Measurements from ENCODE around the gene MFSD6.
"Not testable (repeated sequence)": the region's sequence is repeated elsewhere in the genome, so short reads cannot be mapped to it uniquely, and the experiment has no call there.

The MFSD6 gene

DNA sequence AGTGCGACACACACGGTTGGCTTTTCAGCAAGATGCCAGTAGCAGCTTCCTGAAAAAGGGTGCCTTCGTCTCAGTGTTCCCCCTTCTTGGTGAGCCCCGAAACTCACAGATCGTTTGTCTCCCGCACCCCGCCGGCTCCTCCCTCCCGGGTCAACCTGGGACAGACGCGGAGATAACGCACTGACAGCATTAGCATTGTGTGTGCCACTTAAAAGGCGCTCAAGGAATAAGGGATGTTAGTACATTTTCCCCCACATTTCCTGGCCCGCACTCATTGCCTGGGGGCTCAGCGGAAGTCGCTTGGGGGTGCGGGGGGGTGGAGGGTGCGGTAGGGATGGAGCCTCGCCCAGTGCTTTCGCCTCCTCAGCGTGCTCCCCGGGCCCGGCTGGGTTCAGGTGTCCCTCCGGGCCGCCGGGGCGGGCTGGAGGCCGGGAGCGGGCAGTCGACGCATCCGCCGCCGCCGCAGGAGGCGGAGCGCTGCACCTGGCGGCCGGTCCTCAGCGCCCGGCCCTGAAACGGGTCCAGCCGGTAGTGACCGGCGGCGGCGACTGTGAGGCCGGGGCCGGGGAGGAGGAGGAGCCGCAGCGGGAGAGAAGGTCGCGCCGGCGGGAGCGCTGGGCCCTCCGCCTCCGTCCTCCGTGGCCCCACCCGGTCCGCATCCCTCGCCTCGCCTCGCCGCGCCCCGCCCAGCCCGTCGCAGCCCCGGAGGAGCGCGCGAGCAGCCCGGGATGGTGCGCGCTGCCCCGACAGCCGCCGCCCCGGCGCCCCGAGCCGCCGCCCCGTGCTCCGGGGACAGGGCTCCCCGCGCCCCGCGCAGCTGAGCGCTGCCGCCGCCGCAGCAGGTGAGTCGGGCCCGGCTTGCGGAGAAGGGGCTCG, at the start of gene MFSD6:
TSS of gene MFSD6 (plus strand) at position 694 of the 876 bp plus-strand sequence. CDS start 27,675 bp downstream, outside the sequence.
- peak; percentile 39 to 46 for DNase-seq (ENCODE audit: low read depth in 2 of 2)

DNA sequence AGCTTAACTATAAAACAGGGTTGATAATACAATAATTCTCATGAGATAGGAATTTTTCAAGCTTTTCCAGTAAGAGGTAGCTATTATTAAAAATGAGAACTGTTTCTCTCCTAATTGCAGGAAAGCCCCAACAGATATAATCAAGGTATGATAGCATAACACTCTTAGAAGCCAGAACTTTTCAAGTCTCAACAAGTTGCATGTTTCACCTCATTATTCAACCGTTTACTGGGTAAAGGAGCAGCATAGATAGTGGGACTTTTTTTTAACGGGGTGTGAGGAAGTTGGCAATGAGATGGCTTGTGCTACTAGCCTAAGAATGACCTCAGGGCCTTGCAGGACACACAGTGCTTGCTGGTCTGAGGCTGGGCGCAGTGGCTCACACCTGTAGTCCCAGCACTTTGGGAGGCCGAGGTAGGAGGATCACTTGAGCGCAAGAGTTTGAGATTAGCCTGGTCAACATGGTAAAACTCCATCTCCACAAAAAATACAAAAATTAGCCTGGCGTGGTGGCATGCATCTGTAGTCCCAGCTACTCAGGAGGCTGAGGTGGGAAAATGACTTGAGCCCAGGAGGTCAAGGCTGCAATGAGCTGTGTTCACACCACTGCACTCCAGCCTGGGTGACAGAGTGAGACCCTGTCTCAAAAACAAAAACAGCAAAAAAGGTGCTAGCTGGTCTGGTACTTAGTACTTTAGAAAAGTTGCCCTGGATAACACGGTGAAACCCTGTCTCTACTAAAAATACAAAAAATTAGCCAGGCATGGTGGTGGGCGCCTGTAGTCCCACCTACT, 49.3 kb upstream of the MFSD6 start:
- not testable (repeated sequence) for DNase-seq (ENCODE audit: low read depth in 2 of 2)

DNA sequence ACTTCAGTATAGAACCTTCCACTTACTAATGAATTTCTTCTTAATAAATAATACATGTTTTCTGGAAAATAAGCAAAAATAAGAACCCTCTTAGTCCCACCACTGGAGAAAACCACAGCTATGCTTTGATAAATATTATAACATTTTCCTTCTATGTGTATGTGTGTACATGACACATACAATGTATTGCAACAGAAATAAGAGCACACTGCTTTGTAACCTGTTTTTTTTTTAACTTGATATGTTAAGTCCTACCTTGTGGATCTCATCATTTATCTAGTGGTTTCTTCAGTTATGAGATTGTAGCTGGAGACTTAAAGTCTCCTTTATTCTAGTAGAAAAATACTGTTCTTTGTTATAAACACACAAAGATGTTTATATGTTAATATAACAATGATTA, 47.6 kb upstream of the MFSD6 start:
- no peak for DNase-seq (ENCODE audit: low read depth in 2 of 2)

DNA sequence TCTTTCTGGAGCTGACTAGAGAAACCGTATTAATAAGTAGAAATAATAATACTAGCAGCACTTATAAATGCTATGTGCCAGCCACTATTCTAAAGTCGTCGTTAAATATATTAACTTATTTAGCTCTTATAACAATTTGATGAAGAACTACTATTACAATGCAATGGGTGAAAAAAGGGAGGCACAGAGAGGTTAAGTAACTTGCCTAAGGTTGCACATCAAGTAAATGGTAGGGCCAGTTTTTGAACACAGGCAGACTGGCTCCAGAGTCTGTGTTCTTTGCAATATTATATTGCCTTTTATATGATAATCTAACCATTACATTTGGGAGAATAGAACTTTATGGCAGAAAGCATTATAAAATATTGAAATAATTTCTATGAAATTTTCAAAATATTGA, 47.2 kb upstream of the MFSD6 start:
- DNase-seq (ENCODE audit: low read depth in 2 of 2): no peak

DNA sequence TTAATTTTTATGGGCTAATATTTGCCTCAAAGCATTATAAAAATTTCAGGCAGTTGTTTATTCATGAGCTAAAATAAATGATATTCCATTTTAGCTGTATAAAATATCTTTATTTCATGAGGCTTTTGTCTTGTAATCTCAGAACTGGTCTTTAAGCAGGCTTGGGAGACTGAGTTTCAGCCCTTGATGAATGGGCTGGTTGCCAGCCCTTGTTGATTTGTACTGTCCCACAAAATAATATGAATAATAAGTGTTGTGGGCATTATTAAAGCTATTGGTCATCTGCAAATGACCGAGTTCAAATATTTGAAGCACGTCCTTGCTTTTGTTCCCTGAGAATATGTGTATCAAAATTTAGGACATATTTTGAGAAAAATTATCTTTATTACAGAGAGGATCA, 46.6 kb upstream of the MFSD6 start:
- DNase-seq (ENCODE audit: low read depth in 2 of 2): no peak

DNA sequence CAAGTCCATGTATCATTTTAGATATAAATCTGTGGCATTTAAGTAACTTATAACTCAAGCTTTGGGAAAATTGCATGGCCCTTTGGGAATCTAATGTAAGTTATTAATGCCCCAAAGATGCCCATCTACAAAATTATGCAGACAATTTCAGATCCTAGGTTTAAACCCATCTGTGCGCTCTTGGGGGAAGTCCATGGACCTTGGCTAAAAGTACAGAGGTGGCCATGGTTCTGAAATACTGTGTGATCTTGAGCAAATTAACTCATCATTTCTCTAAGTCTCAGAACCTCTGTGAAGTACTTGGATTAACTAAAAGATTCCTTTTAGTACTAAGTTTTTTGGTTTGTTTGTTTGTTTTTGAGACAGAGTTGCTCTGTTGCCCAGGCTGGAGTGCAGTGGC, 45.3 kb upstream of the MFSD6 start:
- no peak for DNase-seq (ENCODE audit: low read depth in 2 of 2)

DNA sequence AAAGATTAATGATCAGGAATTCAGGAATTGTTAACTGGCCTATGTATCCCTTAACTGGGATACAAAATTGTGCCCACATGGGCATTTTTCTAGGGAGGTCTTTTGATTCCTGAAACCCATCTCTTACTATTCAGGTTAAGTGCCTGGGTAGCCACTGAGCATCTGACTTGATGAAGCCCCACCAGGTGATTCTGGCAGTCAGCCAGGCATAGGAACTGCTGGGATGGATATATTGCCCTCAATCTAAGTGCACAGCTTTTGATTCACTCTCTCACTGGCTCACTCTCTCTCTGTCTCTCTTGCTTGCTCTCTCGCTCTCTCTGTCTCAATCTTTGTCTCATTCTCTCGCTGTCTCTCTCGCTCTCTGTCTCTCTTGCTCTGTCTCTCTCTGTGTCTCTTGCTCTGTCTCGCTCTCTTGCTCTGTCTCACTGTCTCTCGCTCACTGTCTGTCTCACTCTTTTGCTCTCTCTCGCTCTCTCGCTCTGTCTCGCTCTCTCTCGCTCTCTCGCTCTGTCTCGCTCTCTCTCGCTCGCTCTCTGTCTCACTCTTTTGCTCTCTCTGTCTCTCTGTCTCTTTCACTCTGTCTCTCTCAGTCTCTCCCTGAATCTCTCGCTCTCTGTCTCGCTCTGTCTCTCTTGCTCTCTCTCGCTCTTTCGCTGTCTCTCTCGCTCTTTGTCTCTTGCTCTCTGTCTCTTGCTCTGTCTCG, 42.5 kb upstream of the MFSD6 start:
- DNase-seq (ENCODE audit: low read depth in 2 of 2): no peak

DNA sequence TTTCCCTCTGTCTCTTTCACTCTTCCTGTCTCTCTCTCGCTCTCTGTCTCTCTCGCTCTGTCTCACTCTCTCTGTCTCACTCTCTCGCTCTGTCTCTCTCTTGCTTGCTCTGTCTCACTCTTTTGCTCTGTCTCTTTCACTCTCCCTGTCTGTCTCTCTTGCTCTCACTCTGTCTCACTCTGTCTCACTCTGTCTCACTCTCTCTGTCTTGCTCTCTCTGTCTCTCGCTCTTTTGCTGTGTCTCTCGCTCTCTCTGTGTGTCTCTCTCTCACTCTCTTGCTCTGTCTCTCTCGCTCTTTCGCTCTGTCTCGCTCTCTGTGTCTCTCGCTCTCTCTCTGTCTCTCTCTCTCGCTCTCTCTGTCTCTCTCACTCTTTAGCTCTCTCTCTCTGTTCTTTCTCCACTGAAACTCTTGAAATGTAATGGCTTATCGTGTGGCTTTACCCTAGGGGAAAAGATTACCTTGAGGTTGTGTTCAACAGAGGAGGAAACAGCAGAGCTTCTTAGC, 41.9 kb upstream of the MFSD6 start:
- DNase-seq (ENCODE audit: low read depth in 2 of 2): no peak

DNA sequence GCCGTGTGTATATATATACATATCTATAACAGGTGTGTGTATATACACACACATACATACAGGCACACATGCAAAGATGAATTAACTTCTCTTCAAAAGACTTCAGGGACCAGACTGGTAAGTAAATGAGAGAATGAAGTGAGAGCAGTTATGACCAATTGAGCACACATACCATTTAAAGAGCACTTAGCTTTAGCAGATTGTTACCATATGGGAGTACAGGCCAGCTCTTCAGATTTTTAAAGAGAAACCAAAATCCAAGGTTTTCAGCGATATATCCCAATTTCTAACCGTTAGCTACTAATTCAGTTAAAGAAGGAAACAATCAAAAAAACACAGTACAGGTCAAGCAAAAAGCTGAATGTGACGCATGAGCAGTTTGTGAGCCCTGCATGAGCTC, 41.1 kb upstream of the MFSD6 start:
- DNase-seq (ENCODE audit: low read depth in 2 of 2): no peak

DNA sequence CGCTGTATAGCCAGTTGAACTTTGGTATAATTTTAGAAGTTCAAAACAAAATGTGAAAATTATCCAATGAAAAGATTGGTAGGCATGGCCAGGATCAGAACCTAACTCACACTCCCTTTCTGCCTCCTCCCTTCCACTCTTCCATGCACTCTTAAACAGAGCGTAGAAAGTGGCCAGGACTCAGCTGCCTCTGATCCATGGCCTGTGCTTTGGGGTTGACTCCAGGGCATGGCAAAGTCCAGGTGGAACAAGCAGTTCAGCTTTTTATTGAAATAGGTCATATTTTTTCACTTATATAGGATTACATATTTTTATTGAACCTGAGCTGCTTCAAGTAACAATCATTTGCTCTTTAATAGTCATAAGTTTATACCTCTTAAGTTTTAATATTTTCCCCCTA, 38.5 kb upstream of the MFSD6 start:
- DNase-seq (ENCODE audit: low read depth in 2 of 2): no peak

DNA sequence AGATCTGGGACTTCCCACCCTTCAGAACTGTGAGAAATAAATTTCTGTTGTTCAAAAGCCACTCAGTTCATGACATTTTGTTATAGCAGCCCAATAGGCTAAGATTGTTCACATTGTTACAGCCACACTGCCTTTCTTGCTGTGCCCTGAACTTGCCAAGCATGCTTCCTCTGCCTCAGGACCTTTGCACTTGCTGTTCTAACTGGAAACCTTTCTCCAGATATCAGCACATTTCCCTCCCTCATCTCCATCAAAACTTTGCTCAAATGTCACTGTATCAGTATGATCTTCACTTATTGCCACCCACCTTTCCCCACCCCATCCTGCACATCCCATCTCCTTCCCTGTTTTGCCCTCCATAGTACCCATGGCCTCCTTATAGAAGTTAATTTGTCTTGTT, 32.1 kb upstream of the MFSD6 start:
- DNase-seq (ENCODE audit: low read depth in 2 of 2): no peak

DNA sequence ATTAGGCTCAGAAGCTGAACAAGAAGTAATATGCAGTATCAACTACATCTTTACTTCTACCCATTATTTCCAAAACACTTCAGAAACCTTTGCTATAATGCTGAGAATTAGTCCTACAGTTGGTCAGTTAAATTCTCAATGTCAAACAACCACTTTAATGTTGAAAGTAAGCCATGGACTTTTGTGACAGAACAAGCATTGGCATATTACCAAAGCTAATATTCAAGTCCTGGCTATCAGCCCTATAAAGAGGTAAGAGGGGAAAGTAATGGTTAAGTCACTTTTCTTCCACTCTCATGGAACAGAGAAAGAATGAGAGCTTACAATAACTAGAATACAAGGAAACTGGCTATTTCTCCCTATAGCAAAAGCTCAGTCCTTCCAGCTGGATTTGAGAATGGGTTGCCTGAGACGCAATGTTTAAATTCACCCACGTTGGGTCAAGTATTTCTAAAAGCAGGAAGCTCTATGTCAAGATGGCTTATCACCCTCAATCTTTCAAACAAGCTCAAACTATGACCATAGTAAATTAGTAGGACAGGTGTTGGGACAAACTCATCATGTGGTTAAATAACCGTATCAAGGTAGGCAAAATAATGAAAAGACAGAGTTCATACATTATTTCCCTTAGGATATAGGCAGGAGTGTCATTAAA, 31.4 kb upstream of the MFSD6 start:
- no peak for DNase-seq (ENCODE audit: low read depth in 2 of 2)

DNA sequence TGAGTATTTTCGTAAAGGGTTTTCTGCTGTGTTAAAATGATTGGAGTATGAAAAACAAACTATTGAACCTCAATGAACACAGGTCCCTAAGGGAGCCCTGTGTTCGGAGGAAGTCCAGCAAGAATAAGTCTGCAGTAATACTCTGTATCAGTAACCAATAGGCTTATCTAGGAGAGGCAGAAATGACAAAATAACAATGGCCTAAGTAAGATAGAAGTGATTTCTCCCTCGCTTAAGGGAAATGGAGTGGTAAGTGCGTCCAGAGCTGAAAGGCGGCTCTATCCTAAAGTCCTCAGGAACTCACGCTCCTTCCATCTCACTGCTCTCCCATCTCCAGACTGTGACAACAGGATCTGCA, 29.3 kb upstream of the MFSD6 start:
- no peak for DNase-seq (ENCODE audit: low read depth in 2 of 2)

DNA sequence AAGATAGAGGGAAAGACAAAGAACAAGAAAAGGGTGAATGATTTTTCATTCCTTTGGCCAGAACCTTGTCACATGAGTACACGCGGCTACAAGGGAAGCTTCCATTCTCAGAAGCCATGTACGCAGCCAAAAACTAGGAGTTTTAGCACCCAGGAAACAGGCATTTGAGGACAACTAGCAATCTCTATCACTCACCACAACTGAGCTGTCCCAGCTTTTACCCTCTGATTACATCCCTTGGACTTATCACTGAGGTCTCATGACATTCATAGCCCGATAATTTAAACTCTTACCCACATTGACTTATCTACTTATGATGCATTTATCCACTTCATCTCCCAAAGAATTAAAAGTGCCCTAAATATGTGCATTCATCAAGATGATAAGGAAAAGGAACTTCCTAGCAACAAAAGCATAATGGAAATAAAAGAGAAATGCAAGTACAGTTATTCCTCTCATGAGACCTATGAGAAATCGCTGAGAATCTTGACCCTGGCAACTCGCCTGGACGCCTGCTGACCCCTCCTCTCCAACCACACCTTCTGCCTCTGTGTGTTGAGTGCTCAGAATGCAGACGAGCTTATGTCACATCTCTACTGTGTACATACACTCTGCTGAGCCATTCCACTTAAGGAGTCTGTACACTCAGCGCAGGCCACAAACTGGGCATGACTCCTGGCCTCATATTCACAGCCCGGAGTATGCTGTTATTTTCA, 28.7 kb upstream of the MFSD6 start:
- DNase-seq (ENCODE audit: low read depth in 2 of 2): no peak

DNA sequence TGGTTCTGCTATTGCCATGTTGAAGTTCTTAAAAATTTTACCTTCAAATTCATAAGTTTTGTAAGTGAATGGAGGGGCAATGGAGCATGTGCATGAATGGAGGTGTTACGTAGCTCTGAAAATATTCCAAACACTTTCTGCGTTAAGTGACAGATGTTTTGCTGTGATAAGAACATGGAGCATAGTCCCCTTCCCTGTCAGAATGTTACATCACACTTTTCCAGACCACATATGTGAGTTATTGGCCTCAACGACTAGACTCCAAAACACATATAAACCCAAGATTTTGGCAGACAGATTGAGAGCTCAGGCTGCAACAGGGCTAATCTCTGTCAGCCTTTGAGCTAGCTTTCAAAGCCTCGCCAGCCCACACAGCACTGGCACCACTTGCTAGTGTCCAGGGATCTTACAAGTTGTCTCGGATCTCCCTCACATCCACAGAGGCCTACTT, 27.2 kb upstream of the MFSD6 start:
- no peak for DNase-seq (ENCODE audit: low read depth in 2 of 2)

DNA sequence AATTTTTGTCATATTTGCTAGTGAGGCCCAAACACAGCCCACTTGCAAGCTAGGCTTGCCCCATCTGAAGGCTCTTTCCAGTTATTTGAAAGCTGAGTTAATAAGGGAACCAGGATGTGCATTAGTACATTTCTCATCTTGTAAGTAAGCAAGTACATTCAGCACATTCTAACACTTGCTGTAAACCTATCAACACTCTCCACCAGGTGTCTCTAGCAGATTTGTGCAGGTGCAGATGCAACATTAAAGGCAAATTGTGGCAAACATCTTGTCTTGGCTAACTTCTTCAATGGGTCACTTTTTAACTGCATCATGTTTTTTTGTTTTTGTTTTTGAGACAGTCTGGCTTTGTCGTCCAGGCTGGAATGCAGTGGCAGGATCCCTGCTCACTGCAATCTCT, 25.3 kb upstream of the MFSD6 start:
- no peak for DNase-seq (ENCODE audit: low read depth in 2 of 2)

DNA sequence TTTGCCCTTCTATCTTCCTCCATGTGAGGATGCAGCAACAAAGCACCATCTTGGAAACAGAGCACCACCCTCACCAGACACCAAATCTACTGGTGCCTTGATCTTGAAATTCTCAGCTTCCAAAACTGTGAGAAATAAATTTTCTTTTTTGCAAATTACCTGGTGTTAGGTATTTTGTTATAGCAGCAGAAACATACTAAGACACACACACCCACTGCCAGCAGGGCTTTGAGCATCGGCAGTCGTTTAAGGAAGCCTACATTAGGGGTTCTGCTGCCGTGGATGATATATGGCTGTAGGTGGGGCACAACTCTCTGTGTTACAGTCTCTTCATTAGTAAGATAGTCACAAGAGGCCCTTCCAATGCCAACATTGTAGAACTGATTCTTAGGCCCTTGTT, 20.7 kb upstream of the MFSD6 start:
- no peak for DNase-seq (ENCODE audit: low read depth in 2 of 2)

DNA sequence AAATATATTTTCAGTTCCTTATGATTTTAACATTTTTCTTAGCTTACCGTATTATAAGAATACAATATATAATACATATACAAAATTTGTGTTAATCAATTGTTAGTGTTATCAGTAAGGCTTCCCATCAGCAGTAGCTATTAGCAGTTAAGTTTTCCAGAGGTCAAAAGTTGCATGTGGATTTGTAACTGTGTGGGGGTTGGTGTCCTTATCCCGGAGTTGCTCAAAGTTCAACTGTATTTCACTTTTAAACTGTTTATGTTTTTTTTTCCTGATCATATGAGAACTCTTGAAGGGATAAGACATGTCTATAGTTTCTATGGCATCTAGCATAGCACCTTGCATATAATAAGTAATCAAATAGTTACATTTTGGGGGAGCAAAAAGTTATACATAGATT, 11.9 kb upstream of the MFSD6 start:
- no peak for DNase-seq (ENCODE audit: low read depth in 2 of 2)

DNA sequence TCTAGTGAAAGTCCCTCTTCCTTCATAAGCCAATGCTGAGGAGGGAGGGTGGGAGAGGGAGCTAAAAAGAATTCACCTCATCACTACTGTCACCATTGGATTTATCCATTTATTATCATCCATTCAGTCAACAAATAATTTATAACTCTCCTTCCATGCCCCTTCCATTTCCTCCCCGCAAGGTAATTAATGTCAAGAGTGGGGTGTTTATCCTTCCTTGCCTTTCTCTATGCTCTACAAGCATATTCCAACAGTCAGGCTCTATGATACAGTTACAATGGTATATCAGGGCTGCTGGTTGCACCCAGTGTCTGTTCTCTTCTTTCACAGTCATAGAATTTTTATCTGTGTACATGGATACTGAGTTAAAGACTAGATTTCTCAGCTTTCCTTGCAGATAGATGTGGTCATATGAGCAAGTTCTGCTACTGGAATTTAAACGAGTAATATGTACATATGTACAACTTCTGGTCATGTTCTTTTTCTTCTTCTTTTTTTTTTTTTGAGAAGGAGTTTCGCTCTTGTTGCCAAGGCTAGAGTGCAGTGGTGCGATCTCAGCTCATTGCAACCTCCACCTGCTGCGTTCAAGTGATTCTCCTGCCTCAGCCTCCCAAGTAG, 5.1 kb upstream of the MFSD6 start:
- DNase-seq (ENCODE audit: low read depth in 2 of 2): no peak

DNA sequence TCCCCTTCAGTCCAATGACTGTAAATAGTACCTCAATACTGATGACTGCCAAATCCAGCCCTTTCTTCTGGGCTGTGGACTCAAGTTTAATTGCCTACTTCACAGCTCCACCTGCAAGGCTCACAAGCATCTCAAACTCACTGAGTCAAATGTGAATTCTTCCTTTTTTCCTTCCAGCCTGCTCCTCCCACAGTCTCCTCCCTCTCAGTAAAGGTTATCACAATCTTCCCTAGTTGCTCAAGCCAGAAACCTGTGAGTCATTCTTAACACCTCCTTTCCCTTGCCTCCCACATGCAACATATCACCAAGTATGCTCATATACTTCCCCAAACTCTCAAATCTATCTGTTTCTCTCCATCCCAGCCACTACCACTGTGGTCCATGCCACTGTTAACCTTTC, 3.7 kb upstream of the MFSD6 start:
- DNase-seq (ENCODE audit: low read depth in 2 of 2): peak in 1 of 2 donors; percentile 23

DNA sequence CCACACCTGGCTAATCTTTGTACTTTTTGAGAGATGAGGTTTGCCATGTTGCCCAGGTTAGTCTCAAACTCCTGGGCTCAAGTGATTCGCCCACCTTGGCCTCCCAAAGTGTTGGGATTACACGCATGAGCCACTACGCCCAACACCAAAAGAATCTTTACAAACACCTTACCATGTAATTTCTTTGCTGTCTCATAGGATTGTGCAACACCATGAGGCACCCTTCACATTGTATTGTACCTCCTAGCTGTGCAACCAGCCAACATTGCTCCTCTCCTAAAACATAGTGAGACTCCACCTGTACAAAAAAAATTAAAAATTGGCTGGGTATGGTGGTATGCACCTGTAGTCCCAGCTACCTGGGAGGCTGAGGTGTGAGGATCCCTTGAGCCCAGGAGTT, 3.1 kb upstream of the MFSD6 start:
- DNase-seq (ENCODE audit: low read depth in 2 of 2): no peak
